HTERT RPE-1 (cell line): Measurements from ENCODE around the gene TNRC6B.

Source experiments
- in situ Hi-C: fragments of 300-500 bp; cut with MboI; formaldehyde crosslinking; loops from 4 replicates; pipeline ENCODE4 v1.14.3; 2020; ENCODE audit warnings: low sequenced_read_pairs

The TNRC6B gene

GRCh38 chr22:40322818-40323447 lies 145.2 kb downstream of the TNRC6B start:
- in situ Hi-C loops: no loop called here

GRCh38 chr22:40323681-40324171 lies 146.0 kb downstream of the TNRC6B start:
- in situ Hi-C loops: no loop called here

GRCh38 chr22:40324468-40325305 lies 147.0 kb downstream of the TNRC6B start:
- in situ Hi-C loops: no loop called here

GRCh38 chr22:40325315-40325714 lies 147.6 kb downstream of the TNRC6B start:
- in situ Hi-C loops: no loop called here

GRCh38 chr22:40326905-40327735 lies 149.4 kb downstream of the TNRC6B start:
- in situ Hi-C loops: no loop called here

GRCh38 chr22:40328546-40329456 lies 151.1 kb downstream of the TNRC6B start:
- in situ Hi-C loops: no loop called here

- in situ Hi-C loops: no loop called here
Observed at GRCh38 chr22:40329466-40329865, 151.7 kb downstream of the TNRC6B start.

- in situ Hi-C loops: no loop called here
Observed at GRCh38 chr22:40330086-40330485, 152.4 kb downstream of the TNRC6B start.

- in situ Hi-C loops: no loop called here
Observed at GRCh38 chr22:40330615-40331014, 152.9 kb downstream of the TNRC6B start.

- in situ Hi-C loops: no loop called here
Observed at GRCh38 chr22:40331706-40332105, 154.0 kb downstream of the TNRC6B start.

GRCh38 chr22:40332319-40332781 lies 154.6 kb downstream of the TNRC6B start:
- in situ Hi-C loops: no loop called here

- in situ Hi-C loops: no loop called here
Observed at GRCh38 chr22:40334060-40334459, 156.3 kb downstream of the TNRC6B start.

- in situ Hi-C loops: no loop called here
Observed at GRCh38 chr22:40334899-40335298, 157.2 kb downstream of the TNRC6B start.

- in situ Hi-C loops: no loop called here
Observed at GRCh38 chr22:40335358-40335757, 157.6 kb downstream of the TNRC6B start.

- in situ Hi-C loops: no loop called here
Observed at GRCh38 chr22:40340044-40340443, 162.3 kb downstream of the TNRC6B start.

- in situ Hi-C loops: no loop called here
Observed at GRCh38 chr22:40341604-40342003, 163.9 kb downstream of the TNRC6B start.

GRCh38 chr22:40342521-40342920 lies 164.8 kb downstream of the TNRC6B start:
- in situ Hi-C loops: no loop called here

- in situ Hi-C loops: no loop called here
Observed at GRCh38 chr22:40345271-40345670, 167.5 kb downstream of the TNRC6B start.

- in situ Hi-C loops: no loop called here
Observed at GRCh38 chr22:40345815-40346184, 168.1 kb downstream of the TNRC6B start.
